Measurements from ENCODE around the gene LRRIQ3. TPM values are rescaled to one million over a fixed set of nuclear protein-coding genes. Genes with fewer than 3 reads are reported as not detected.

Gene LRRIQ3
- total and polyA plus RNA-seq, 5 experiments from 2014 or later, result 1.6 to 4.1 (median 2.0) TPM

- no peaks in the 10 kb centered on the region for H3K36me3 Mint-ChIP-seq
- no peak overlapping the region for H3K4me3 Mint-ChIP-seq
- ATAC-seq (no peak), DNase-seq (no peak)
- peaks cover 0 to 3% (median 2%) of the 10 kb centered on the region in 5 donors for H3K27me3 Mint-ChIP-seq
- H3K27ac Mint-ChIP-seq, result no peak overlapping the region
- H3K4me1 Mint-ChIP-seq, result no peaks in the 10 kb centered on the region
- H3K9me3 Mint-ChIP-seq, result peaks cover 0 to 14% (median 0%) of the 10 kb centered on the region in 9 donors
- POLR2A ChIA-PET, result no interaction called here
Observed at GRCh38 chr1:73978964-73979363, 219.0 kb downstream of the LRRIQ3 start.

Other genes with a start within 250 kb of the LRRIQ3 start
- gene FPGT, start 66 bp upstream of the LRRIQ3 start, total RNA-seq, result 10 to 100 TPM; 10.2 to 13.1 TPM
- 1 to 10 TPM; 5.0 to 7.2 (median 5.5) TPM for gene FPGT, start 66 bp upstream of the LRRIQ3 start, polyA plus RNA-seq
- gene TNNI3K, start 37.2 kb upstream of the LRRIQ3 start, total RNA-seq, result 1 to 10 TPM in 1 of 2 experiments, not detected in 1; 2.4 TPM
- gene TNNI3K, start 37.2 kb upstream of the LRRIQ3 start, polyA plus RNA-seq, result under 1 TPM in 1 of 3 donors, not detected in 2; 0.43 TPM

All from naive thymus-derived CD8-positive, alpha-beta T cell (primary cell).